Measurements from ENCODE around the gene OR51S1.

Gene OR51S1

GRCh38 chr11:4848908-4849532 is at the start of gene OR51S1:
OR51S1 (minus strand) TSS chr11:4849208; CDS start chr11:4849208, 0 bp downstream.
- no peaks in the 10 kb centered on the region for H3K36me3 ChIP-seq (ENCODE audit: insufficient read depth, low read length)
- no peaks in the 10 kb centered on the region for H3K4me1 ChIP-seq (ENCODE audit: insufficient read depth, low read length)
- no peak within 1 kb of the TSS for H3K27ac ChIP-seq (ENCODE audit: low read depth, low read length)
- H3K27me3 ChIP-seq (ENCODE audit: control insufficient read depth in 1 of 2, insufficient read depth in 2 of 2, low read length in 2 of 2) = no peaks in the 10 kb centered on the region
- no peak within 1 kb of the TSS for H3K9ac ChIP-seq (ENCODE audit: low read length)
- no peak within 1 kb of the TSS for H3K4me3 ChIP-seq (ENCODE audit: low read depth in 1 of 2, low read length in 2 of 2)
- H3K9me3 ChIP-seq (ENCODE audit: low read length) = no peaks in the 10 kb centered on the region

GRCh38 chr11:4891996-4892640 is 43.1 kb upstream of the OR51S1 start:
- no peaks in the 10 kb centered on the region for H3K9me3 ChIP-seq (ENCODE audit: low read length)
- H3K36me3 ChIP-seq (ENCODE audit: insufficient read depth, low read length) = no peaks in the 10 kb centered on the region
- no peaks in the 10 kb centered on the region for H3K4me1 ChIP-seq (ENCODE audit: insufficient read depth, low read length)
- no peak overlapping the region for H3K9ac ChIP-seq (ENCODE audit: low read length)
- H3K27me3 ChIP-seq (ENCODE audit: control insufficient read depth in 1 of 2, insufficient read depth in 2 of 2, low read length in 2 of 2) = no peaks in the 10 kb centered on the region
- no peak overlapping the region for H3K4me3 ChIP-seq (ENCODE audit: low read depth in 1 of 2, low read length in 2 of 2)
- H3K27ac ChIP-seq (ENCODE audit: low read depth, low read length) = no peak overlapping the region

- H3K36me3 ChIP-seq (ENCODE audit: insufficient read depth, low read length) = no peaks in the 10 kb centered on the region
- H3K4me3 ChIP-seq (ENCODE audit: low read depth in 1 of 2, low read length in 2 of 2) = no peak overlapping the region
- H3K4me1 ChIP-seq (ENCODE audit: insufficient read depth, low read length) = no peaks in the 10 kb centered on the region
- no peak overlapping the region for H3K27ac ChIP-seq (ENCODE audit: low read depth, low read length)
- H3K27me3 ChIP-seq (ENCODE audit: control insufficient read depth in 1 of 2, insufficient read depth in 2 of 2, low read length in 2 of 2) = no peaks in the 10 kb centered on the region
- no peaks in the 10 kb centered on the region for H3K9me3 ChIP-seq (ENCODE audit: low read length)
- H3K9ac ChIP-seq (ENCODE audit: low read length) = no peak overlapping the region
Observed at GRCh38 chr11:4890279-4890678, 41.3 kb upstream of the OR51S1 start.

GRCh38 chr11:4887591-4887990 is 38.6 kb upstream of the OR51S1 start:
- Histone ChIP-seq H3K9me3 (ENCODE audit: low read length) (no peaks in the 10 kb centered on the region), H3K27me3 (ENCODE audit: control insufficient read depth in 1 of 2, insufficient read depth in 2 of 2, low read length in 2 of 2) (no peaks in the 10 kb centered on the region), H3K4me3 (ENCODE audit: low read depth in 1 of 2, low read length in 2 of 2) (no peak overlapping the region), H3K36me3 (ENCODE audit: insufficient read depth, low read length) (no peaks in the 10 kb centered on the region), H3K27ac (ENCODE audit: low read depth, low read length) (no peak overlapping the region), H3K9ac (ENCODE audit: low read length) (no peak overlapping the region), H3K4me1 (ENCODE audit: insufficient read depth, low read length) (no peaks in the 10 kb centered on the region)

- Histone ChIP-seq H3K9ac (ENCODE audit: low read length) (no peak overlapping the region), H3K9me3 (ENCODE audit: low read length) (no peaks in the 10 kb centered on the region), H3K4me1 (ENCODE audit: insufficient read depth, low read length) (no peaks in the 10 kb centered on the region), H3K36me3 (ENCODE audit: insufficient read depth, low read length) (no peaks in the 10 kb centered on the region), H3K4me3 (ENCODE audit: low read depth in 1 of 2, low read length in 2 of 2) (no peak overlapping the region), H3K27ac (ENCODE audit: low read depth, low read length) (no peak overlapping the region), H3K27me3 (ENCODE audit: control insufficient read depth in 1 of 2, insufficient read depth in 2 of 2, low read length in 2 of 2) (no peaks in the 10 kb centered on the region)
Observed at GRCh38 chr11:4886186-4886585, 37.2 kb upstream of the OR51S1 start.

- H3K9me3 ChIP-seq (ENCODE audit: low read length) = no peaks in the 10 kb centered on the region
- no peaks in the 10 kb centered on the region for H3K27me3 ChIP-seq (ENCODE audit: control insufficient read depth in 1 of 2, insufficient read depth in 2 of 2, low read length in 2 of 2)
- no peak overlapping the region for H3K4me3 ChIP-seq (ENCODE audit: low read depth in 1 of 2, low read length in 2 of 2)
- no peak overlapping the region for H3K9ac ChIP-seq (ENCODE audit: low read length)
- H3K27ac ChIP-seq (ENCODE audit: low read depth, low read length) = no peak overlapping the region
- no peaks in the 10 kb centered on the region for H3K36me3 ChIP-seq (ENCODE audit: insufficient read depth, low read length)
- no peaks in the 10 kb centered on the region for H3K4me1 ChIP-seq (ENCODE audit: insufficient read depth, low read length)
Observed at GRCh38 chr11:4884361-4884760, 35.4 kb upstream of the OR51S1 start.

GRCh38 chr11:4882543-4882942 is 33.5 kb upstream of the OR51S1 start:
- H3K27me3 ChIP-seq (ENCODE audit: control insufficient read depth in 1 of 2, insufficient read depth in 2 of 2, low read length in 2 of 2) = no peaks in the 10 kb centered on the region
- H3K4me3 ChIP-seq (ENCODE audit: low read depth in 1 of 2, low read length in 2 of 2) = no peak overlapping the region
- H3K36me3 ChIP-seq (ENCODE audit: insufficient read depth, low read length) = no peaks in the 10 kb centered on the region
- no peak overlapping the region for H3K27ac ChIP-seq (ENCODE audit: low read depth, low read length)
- no peak overlapping the region for H3K9ac ChIP-seq (ENCODE audit: low read length)
- no peaks in the 10 kb centered on the region for H3K9me3 ChIP-seq (ENCODE audit: low read length)
- no peaks in the 10 kb centered on the region for H3K4me1 ChIP-seq (ENCODE audit: insufficient read depth, low read length)

GRCh38 chr11:4881860-4882500 is 33.0 kb upstream of the OR51S1 start, which contains the start of gene OR51T1:
OR51T1 (plus strand) TSS chr11:4881900; CDS start chr11:4881900, 0 bp downstream.
- no peaks in the 10 kb centered on the region for H3K4me1 ChIP-seq (ENCODE audit: insufficient read depth, low read length)

GRCh38 chr11:4881188-4881587 is 32.2 kb upstream of the OR51S1 start:
- no peak overlapping the region for H3K4me3 ChIP-seq (ENCODE audit: low read depth in 1 of 2, low read length in 2 of 2)
- H3K9me3 ChIP-seq (ENCODE audit: low read length) = no peaks in the 10 kb centered on the region
- no peaks in the 10 kb centered on the region for H3K36me3 ChIP-seq (ENCODE audit: insufficient read depth, low read length)
- no peak overlapping the region for H3K27ac ChIP-seq (ENCODE audit: low read depth, low read length)
- no peaks in the 10 kb centered on the region for H3K27me3 ChIP-seq (ENCODE audit: control insufficient read depth in 1 of 2, insufficient read depth in 2 of 2, low read length in 2 of 2)
- no peaks in the 10 kb centered on the region for H3K4me1 ChIP-seq (ENCODE audit: insufficient read depth, low read length)
- H3K9ac ChIP-seq (ENCODE audit: low read length) = no peak overlapping the region

More at GRCh38 chr11:4881860-4882500, 33.0 kb upstream of the OR51S1 start, which contains the start of gene OR51T1:
- Histone ChIP-seq H3K36me3 (ENCODE audit: insufficient read depth, low read length) (no peaks in the 10 kb centered on the region), H3K27me3 (ENCODE audit: control insufficient read depth in 1 of 2, insufficient read depth in 2 of 2, low read length in 2 of 2) (no peaks in the 10 kb centered on the region), H3K9me3 (ENCODE audit: low read length) (no peaks in the 10 kb centered on the region), H3K27ac (ENCODE audit: low read depth, low read length) (no peak within 1 kb of the TSS), H3K4me3 (ENCODE audit: low read depth in 1 of 2, low read length in 2 of 2) (no peak within 1 kb of the TSS), H3K9ac (ENCODE audit: low read length) (no peak within 1 kb of the TSS)

- H3K36me3 ChIP-seq (ENCODE audit: insufficient read depth, low read length) = no peaks in the 10 kb centered on the region
- H3K4me3 ChIP-seq (ENCODE audit: low read depth in 1 of 2, low read length in 2 of 2) = no peak overlapping the region
- H3K9ac ChIP-seq (ENCODE audit: low read length) = no peak overlapping the region
- H3K27ac ChIP-seq (ENCODE audit: low read depth, low read length) = no peak overlapping the region
- no peaks in the 10 kb centered on the region for H3K4me1 ChIP-seq (ENCODE audit: insufficient read depth, low read length)
- no peaks in the 10 kb centered on the region for H3K9me3 ChIP-seq (ENCODE audit: low read length)
- no peaks in the 10 kb centered on the region for H3K27me3 ChIP-seq (ENCODE audit: control insufficient read depth in 1 of 2, insufficient read depth in 2 of 2, low read length in 2 of 2)
Observed at GRCh38 chr11:4865855-4866254, 16.8 kb upstream of the OR51S1 start.

- no peaks in the 10 kb centered on the region for H3K4me1 ChIP-seq (ENCODE audit: insufficient read depth, low read length)
- H3K4me3 ChIP-seq (ENCODE audit: low read depth in 1 of 2, low read length in 2 of 2) = no peak overlapping the region
- no peaks in the 10 kb centered on the region for H3K9me3 ChIP-seq (ENCODE audit: low read length)
- H3K36me3 ChIP-seq (ENCODE audit: insufficient read depth, low read length) = no peaks in the 10 kb centered on the region
- no peak overlapping the region for H3K27ac ChIP-seq (ENCODE audit: low read depth, low read length)
- H3K9ac ChIP-seq (ENCODE audit: low read length) = no peak overlapping the region
- H3K27me3 ChIP-seq (ENCODE audit: control insufficient read depth in 1 of 2, insufficient read depth in 2 of 2, low read length in 2 of 2) = no peaks in the 10 kb centered on the region
Observed at GRCh38 chr11:4863876-4864275, 14.9 kb upstream of the OR51S1 start.

Data from muscle layer of colon (tissue), 2 donors.